GM19397 (cell line): ENCODE data around the gene DNAJC4.
A peak's percentile ranks its signal among the peaks of the same experiment; 100 is the strongest.

ENCODE experiments used
- ATAC-seq: cut with Tn5 transposase; IDR thresholded peaks from one replicate; pipeline ENCODE4 v1.9.1; 2021; ENCODE audit warnings: mild to moderate bottlenecking, moderate library complexity; ENCODE audit not compliant: unreplicated experiment

The DNAJC4 gene, protein sequence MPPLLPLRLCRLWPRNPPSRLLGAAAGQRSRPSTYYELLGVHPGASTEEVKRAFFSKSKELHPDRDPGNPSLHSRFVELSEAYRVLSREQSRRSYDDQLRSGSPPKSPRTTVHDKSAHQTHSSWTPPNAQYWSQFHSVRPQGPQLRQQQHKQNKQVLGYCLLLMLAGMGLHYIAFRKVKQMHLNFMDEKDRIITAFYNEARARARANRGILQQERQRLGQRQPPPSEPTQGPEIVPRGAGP

DNA sequence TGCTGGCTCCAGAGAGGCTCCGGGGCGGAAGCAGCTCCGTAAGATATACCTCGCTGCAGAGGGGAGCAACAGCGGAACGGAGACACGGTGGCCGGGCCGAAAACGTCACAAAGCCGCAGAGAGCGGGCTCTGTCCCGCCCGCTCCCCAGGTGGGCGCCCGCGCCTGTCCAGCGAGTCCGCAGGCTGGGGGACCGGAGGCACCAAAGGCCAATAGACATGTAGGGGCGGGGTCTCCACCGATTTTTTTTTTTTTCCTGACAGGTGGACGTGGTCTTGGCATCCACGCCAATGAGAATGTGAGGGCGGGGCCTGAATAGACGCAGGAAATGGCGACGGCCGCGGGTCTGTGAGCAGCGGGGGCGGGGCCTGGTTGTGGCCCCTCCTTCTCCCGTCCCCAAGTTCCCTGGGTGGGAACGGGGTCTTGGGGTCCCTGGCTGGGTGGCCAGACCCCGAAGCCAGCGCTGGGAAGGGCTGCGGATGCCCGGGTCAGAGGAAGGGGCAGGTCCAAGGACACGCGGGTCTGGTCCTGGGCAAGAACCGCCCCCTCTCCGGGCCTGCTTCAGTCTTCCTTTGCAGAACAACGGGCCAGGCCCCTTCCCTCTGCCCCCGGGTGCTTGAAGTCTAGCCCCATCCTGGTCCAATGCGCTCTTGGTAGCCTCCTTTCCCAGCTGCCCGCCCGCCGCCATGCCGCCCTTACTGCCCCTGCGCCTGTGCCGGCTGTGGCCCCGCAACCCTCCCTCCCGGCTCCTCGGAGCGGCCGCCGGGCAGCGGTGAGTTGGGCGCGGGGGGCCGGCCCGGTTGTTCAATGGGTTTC lies at the start of gene DNAJC4:
DNAJC4 (plus strand) TSS at position 378 of the 814 bp plus-strand sequence; CDS start at position 685, 307 bp downstream.
- peak; percentile 52 for ATAC-seq

DNA sequence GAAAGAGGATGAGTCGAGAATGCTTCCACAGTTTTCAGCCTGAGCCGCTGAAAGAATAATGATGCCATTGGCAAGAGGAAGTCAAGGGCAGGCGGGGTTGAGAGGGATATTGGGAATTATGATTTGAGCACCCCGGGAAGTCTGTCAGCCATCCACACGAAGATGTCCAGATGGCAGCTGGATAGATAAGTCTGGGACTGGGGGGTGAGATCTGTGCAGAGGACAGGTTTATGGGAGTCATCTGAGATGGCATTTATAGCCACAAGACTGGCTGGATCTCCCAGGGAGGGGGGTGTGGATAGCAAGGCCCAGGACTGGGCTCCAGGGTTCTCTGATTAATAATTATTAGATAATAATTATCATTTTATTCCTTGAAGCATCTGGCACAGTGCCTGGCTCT lies 49.5 kb upstream of the DNAJC4 start:
- ATAC-seq = no peak

DNA sequence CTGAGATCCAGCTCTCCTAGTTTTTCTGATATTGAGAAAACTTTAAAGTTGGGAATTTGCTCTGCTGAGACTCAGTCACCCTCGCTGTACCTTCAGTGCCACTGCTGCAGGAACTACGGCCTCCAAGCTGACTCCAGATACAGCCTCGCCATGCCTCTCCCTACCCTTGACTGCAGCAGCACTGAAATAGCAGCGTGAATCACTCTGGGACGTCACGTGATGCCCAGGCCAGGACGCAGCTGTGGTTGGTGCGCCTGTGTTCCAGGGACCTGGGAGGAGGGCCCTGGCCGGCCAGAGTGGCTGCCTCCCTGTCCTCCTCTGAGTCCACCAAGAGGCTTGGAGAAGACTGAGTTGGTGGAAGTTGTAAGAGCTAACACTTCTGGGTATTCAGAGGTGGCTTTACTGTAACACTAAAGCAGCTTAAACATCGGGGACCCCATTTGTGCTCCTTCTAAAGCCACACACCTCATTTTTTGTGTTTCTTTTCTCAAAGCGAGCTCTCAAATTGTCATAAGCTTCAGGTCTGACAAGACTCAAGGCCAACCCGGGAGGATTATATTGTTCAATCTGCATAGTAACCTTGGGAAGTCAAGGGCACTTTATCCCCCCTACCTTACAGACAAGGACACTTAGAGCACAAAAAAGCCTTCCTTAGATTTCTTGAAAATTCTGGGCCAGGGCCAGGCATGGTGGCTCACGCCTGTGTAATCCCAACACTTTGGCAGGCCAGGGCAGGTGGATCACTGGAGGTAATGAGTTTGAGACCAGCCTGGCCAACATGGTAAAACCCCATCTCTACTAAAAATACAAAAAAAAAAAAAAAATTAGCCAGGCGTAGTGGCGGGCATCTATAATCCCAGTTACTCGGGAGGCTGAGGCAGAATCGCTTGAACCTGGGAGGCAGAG lies 48.6 kb upstream of the DNAJC4 start:
- no peak for ATAC-seq

DNA sequence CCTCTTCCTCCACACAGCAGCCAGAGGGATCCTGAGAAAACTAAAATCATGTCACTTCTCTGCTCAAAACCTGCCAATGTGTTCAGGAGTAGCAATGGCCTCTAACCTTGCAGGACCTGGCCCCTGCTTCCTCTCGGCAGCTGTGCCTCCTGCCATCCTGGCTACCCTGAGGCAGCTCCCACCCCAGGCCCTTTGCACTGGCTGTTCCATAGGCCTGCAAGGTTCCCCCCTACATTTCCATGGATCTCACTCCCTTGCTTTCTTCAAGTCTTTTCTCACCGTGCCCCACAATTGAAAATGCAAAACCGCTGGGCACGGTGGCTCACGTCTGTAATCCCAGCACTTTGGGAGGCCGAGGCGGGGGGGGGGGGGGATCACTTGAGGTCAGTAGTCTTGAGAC lies 46.5 kb upstream of the DNAJC4 start:
- no peak for ATAC-seq

DNA sequence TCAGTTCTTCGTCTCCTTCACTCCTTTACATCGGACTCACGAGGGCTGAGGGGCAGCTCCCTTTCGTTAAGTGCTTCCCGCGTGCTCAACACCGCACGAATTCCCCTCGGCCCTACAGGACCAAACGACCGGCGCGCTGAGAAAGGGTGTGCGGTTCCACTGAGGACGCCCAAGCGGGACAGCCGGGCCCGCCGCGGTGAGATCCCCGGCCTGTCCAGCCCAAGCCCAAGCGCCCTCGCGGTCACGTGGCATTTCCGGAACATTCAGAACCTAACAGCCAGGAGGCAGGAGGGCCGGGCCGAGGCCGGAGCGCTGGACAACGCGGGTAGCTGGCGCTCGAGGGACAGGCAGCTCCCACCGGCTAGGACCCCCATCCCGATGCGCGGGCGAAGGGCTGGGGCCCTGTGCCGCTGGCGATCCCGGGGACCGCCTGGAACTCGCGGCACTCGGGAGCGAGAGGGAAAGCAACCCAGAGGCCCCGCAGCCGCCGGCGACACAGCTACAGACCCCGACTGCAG lies 45.1 kb upstream of the DNAJC4 start:
- ATAC-seq = peak; percentile 25

DNA sequence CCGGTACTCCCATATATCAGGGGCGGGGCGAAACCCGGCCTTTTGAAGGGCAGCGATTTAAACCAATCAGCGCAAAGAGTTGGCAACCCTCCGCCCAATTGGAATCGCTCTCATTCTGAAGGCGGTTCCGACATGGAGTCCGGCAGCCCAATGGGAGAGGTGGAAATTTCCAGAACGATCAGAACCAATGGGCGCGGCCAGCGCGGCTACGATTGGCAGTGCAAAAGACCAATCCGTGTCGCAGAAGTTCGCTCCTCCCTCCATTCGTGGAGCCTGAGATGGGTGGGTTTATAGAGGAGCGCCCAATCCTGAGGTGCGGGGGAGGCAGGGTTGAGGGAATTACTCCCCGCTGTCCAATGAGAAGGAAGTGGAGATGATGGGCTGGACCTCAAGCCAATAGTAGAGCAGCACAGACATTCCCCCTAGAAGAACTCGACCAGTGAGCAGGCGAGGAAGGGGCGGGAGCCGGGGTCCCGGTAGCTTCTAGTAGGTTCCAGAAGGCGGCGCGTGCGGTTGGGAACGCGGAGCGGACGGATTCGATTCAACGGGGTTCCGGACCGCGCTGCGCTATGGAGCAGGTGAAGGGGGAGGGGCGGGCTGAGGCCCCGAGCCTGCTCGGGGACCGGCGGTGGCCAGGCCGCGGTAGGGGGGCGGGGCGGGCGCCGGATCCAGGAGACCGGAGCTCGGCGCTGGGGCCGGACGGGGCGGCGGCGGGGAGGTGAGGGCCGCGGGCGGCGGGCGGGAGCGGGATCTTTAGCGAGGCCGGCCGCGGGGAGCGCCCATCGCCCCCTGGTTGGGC lies 44.5 kb upstream of the DNAJC4 start, which contains the start of gene STIP1:
STIP1 (plus strand) TSS at position 479 of the 799 bp plus-strand sequence; CDS start at position 570, 91 bp downstream.
- peak; percentile 83 for ATAC-seq

DNA sequence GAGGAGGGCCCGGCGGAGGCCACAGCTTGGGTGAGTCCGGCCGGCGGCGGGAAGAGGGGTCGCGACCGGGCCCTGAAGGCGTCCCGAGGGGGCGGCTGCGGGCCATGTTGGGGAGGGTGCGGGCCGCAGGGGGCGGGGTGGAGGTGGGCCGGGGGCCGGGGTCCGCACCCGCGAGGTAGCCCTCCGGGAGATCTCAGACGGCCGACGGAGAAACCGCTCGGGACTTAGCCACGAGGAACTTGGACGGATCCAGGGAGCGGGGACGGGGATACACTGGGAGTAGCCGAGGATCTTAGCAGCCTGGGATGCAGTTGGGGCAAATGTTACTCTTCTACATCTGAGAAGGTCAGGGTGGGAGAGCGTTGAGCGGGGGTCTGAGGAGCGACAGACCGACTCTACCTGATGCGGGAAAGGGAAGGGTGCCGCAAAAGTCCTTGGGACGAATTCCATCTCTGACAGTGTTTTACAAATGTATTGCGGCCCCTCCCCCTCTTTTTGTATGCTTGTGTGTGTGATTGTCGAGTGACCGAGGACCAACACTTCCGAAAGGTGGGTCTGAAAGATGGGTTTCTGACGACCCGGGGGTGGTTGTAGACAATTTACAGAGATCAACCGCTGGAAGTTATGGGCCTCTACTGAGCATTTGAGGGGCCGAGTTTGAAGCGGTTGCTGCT lies 43.7 kb upstream of the DNAJC4 start:
- peak; percentile 1 for ATAC-seq

DNA sequence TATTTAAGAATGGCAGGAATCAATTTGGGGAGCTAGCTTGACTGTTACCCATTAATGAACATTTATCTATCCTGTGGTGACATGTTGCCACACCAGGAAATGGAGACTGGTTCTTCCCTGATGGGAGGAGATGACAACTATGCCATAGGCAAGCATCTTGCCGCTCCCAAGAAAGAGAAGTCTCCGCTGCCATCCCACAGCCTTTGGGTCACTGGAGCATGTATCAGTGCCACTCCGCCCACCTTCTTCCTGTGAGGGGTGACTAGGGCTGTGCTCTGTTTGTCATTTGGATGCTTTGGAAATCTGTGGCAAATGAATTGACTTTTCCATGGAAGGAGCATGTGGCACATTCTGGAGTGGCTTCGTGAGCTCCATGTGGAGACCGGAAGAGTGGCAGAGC lies 37.9 kb upstream of the DNAJC4 start:
- ATAC-seq = no peak

DNA sequence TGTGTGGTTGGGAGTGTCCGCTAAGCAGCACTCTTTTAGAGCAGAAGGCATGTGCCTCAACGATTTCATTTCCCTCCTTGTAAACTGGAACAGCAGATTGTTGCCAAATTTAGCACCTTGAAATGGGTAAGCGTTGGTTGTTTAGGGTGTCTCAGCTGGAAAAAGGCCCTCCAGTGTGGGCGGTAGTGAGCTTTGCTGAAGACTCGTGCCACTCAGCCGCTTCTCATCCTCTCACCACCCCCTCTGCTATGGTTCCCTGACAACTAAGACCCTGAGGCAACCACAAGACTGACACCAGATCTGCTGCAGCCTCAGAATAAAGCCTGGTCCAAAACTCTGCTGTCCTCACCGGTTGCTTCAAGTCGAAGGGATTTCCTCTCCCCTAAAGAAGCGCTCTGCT lies 33.7 kb upstream of the DNAJC4 start:
- no peak for ATAC-seq

DNA sequence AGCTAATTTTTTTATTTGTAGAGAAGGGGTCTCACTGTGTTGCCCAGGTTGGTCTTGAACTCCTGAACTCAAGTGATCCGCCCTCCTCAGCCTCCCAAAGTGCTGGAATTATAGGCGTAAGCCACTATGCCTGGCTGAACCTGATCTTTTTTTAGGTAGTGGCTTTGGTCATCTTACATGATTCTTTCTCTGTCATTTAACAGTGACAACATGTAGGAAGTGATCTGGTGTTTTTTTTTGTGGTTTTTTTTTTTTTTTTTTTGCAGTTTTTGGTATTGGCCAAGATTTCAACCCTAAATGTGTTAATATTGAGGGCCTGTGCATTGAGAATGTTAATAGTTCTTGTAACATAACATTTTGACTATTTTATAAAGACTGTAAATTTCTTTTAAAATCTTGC lies 31.8 kb upstream of the DNAJC4 start:
- no peak for ATAC-seq

DNA sequence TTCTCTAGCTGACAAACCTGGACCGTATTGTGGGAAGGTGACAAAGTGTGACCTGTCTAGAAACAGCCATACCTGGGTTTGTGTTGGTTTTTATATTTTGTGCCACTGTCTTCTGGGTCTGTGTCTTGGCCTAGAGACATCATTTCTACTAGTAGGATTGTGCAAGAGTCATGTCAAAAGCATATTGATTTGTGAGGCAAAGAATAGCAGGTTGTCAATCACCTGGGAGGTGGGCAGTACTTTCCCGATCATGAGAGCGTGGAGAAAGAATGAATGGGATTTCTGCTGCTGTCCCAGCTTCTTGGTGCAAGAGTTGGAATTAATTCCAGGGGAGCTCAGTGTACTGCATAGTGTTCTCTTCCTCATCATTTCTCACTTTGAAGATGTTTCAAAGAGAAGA lies 28.8 kb upstream of the DNAJC4 start:
- ATAC-seq = no peak

DNA sequence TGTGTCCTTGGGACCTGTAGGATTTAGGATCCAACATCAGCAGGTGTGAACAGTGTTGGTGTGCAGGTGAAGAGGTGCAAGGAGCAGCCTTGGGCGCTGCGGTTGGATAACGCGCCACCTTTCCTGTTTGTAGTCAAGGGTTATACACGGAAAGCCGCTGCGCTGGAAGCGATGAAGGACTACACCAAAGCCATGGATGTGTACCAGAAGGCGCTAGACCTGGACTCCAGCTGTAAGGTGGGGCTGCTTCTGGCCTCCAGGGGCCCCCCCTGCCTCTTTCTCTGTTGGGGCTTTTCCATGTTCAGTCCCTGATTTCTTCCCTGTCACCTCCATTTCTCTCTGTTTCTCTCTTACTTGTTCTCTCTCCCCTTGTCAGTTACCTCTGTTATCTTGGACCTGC lies 27.4 kb upstream of the DNAJC4 start:
- no peak for ATAC-seq

DNA sequence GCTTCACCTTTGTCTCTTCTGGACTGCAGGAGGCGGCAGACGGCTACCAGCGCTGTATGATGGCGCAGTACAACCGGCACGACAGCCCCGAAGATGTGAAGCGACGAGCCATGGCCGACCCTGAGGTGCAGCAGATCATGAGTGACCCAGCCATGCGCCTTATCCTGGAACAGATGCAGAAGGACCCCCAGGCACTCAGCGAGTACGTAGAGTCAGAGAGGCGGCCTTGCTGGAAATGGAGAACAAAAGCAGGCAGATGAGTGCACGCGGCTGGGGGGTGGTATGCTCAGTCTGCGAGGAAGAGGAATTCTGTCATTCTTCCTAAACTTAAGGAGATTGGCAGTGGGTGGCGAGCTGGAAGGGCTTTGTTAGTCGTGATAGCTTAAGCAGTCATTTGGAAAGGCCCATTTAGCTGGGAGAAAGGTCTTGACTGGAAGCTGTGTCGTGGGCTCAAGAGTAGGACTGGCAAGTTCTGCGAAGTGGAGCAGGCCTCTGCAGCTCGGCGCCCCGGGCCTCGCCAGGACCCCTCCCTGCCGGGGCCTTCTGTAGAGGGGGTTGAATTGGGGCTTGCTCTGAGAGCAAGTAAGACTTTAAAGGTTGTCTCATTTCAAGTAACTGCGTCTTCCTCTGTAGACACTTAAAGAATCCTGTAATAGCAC lies 26.8 kb upstream of the DNAJC4 start:
- ATAC-seq = no peak

DNA sequence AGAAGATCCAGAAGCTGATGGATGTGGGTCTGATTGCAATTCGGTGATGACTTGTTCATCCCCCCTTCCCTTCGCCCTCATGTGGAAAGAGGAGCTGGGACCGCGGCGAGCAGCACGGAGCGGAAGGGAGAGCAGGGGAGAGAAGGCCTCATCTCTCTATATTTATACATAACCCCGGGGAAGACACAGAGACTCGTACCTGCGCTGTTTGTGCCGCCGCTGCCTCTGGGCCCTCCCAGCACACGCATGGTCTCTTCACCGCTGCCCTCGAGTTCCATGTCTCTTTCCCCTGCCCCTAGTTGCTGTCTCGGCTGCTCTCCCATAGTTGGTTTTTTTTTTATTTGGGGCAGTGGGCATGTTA lies 26.3 kb upstream of the DNAJC4 start:
- ATAC-seq = no peak

DNA sequence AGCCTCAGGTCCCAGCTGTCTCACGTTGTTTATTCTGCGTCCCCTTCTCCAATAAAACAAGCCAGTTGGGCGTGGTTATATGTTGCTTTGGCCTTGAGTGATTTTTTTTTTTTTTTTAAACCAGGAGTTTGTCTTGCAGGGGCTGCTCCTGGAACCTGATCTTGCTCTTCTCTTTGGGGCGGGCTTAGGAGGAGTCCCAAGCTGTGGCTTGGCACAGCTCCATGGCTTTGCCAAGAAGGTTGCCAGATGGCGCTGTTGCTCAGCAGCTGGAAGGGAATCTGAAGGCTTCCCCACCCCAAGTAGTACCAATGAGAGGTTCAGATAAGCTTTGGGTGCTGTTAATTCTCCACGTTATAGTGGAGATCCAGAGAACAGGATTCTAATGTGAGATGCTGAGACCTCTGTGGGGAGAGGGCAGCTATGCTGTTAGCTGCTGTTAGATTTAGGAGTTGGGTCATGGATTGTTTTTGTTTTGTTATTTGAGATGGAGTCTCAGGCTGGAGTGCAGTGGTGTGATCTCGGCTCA lies 25.8 kb upstream of the DNAJC4 start:
- no peak for ATAC-seq

DNA sequence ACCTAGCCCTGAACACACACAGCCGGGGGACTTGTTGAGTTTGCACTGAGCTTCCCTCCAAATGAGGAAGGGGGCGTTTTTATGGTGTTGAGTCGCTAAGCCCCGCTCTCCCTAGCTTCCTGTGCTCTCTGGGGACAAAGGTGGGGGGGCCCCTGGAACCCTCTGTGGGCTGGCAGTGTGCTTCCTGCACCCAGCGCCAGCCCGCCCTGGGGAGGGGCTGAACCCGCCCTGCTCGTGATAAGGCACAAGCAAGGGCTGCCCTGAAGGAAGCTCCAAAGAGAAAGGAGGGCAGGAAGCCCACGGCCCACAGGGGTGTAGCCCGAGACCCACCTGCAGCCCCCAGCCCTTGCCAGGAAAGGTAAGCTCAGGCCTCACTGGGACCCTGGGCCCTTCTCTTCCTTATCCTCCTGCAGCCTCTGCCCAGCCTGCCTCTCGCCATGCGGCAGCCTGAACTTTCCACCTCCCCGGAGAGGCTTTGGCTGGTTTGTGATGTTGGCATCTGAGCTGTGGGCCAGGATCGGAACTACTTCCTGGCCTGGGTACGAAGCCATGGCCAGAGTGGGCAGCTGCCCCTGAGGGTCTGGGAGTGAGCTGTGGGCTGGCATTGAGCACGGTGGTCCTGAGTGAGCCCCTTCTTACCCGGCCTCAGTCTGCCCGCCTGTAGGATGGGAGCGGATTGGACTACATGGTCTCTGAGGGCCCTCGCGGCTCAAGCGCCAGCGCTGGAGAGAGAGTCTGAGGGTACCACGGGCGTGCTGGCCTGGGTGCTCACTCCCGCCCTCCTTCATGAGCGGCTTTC lies 23.7 kb upstream of the DNAJC4 start, which contains the start of gene FERMT3:
FERMT3 (plus strand) TSS at position 265 of the 799 bp plus-strand sequence. CDS start 644 bp downstream, outside the sequence.
- peak; percentile 9 for ATAC-seq

DNA sequence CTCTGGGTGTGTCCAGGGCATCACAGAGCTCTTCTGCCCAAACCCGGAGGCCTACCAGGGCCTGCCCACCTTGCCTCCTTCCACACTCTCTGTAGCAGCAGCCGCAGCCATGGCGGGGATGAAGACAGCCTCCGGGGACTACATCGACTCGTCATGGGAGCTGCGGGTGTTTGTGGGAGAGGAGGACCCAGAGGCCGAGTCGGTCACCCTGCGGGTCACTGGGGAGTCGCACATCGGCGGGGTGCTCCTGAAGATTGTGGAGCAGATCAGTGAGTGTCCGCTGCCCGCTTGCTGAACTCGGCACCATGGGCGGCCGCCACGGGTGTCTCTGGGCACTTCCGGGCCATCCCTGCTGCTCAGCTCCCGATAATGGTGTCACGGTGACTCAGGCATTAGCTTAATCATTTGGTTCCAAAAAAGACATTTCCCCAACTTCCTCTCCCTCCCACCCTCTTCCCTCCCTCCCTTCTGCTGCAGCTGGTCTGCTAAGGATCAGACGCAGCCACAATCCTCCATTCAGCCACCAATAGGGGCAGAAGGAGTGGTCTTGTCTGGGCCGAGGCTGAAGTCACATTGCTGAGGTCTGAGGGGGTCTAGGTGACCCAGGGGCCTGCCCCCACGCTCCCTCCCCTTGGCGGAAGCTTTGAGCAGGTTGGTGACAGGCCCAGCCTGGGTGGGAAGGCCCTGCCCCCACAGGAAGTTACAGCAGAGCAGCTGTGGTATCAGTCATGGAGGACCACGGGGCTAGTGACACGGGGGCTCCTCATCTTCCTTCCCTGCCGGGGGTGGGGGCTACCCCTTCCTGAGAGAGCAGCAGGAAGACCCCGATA lies 22.9 kb upstream of the DNAJC4 start:
- ATAC-seq = peak; percentile 58
